ENCODE measurements around the gene TAL2. TPM values are rescaled to one million over a fixed set of nuclear protein-coding genes. Genes with fewer than 3 reads are reported as not detected.

TAL2 gene
- total and polyA plus RNA-seq, 8 donors = 0.38 to 0.47 TPM; not detected in 6

DNA sequence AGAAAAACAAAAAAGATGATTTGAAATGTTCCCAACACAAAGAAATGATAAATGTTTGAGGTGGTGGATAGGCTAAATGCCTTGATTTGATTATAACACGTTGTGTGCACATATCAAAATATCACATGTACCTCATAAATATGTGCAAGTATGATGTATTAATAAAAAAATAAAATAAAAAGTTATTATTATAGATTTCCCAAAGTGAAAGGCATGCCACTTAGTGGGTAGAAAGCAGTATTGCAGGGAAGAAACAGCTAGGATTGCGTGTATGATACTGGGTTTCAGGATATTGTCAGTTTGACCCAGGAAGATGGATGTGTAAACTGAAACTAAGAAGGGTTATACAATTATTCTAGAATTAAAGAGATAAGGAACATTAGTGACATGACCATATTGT lies 28.5 kb downstream of the TAL2 start:
- no peak overlapping the region for H3K27ac ChIP-seq
- no peak for FAIRE-seq
- 18 to 34% methylated on average over 2 of the region's 2 CpGs for WGBS, 2 donors
- H3K9me3 ChIP-seq = no peaks in the 10 kb centered on the region
- no peak for DNase-seq
- no peak for ATAC-seq
- TF ChIP-seq, protein P1, sequence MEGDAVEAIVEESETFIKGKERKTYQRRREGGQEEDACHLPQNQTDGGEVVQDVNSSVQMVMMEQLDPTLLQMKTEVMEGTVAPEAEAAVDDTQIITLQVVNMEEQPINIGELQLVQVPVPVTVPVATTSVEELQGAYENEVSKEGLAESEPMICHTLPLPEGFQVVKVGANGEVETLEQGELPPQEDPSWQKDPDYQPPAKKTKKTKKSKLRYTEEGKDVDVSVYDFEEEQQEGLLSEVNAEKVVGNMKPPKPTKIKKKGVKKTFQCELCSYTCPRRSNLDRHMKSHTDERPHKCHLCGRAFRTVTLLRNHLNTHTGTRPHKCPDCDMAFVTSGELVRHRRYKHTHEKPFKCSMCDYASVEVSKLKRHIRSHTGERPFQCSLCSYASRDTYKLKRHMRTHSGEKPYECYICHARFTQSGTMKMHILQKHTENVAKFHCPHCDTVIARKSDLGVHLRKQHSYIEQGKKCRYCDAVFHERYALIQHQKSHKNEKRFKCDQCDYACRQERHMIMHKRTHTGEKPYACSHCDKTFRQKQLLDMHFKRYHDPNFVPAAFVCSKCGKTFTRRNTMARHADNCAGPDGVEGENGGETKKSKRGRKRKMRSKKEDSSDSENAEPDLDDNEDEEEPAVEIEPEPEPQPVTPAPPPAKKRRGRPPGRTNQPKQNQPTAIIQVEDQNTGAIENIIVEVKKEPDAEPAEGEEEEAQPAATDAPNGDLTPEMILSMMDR (IDR thresholded peaks at IDR 0.05) = peak in 2 of 4 donors; percentile 18 to 28
- no peak overlapping the region for H3K4me3 ChIP-seq
- H3K4me1 ChIP-seq = peaks cover 0 to 12% (median 0%) of the 10 kb centered on the region in 3 donors
- intact Hi-C loops (cut with DNase I) = no loop called here
- H3K36me3 ChIP-seq = no peaks in the 10 kb centered on the region
- H3K27me3 ChIP-seq = peaks cover 0 to 10% (median 0%) of the 10 kb centered on the region in 4 donors

DNA sequence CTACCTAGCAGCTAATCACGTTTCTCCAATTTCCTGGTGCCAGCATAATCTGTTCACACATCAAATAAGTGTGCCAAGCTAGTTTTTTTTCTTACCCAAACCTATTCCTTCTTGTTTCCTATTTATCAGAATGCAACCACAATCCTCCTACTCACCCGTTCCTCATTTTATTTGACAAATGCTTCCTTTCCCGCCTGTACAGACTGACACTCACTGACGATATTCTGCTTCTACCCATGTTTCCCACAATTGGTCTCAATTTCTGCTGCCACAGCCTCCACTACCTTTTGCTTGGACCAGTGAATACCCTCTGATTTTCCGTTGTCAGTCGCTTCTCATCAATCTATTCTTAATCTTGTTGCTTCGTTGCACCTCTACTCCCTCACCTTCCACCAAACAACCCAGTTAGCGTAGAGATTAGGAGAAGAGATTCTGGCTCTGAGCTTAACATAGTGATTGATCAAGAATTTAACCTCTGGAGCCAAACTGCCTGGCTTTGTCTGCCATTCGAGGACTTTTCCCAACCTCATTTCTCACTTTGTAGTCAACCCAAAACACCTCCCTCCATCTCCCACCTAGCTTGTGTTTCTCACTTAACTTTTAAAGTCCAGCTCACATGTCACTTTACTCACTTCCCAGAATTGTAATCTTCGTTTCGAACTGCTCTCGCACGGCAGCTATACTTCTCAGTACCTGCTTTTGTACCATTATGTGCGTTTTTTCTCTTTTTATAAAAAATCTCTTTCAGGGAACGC lies 31.4 kb downstream of the TAL2 start:
- intact Hi-C loops (cut with DNase I) = no loop called here
- Histone ChIP-seq H3K27ac (no peak overlapping the region), H3K4me1 (peaks cover 0 to 12% (median 0%) of the 10 kb centered on the region in 3 donors), H3K36me3 (no peaks in the 10 kb centered on the region), H3K9me3 (no peaks in the 10 kb centered on the region), H3K27me3 (peaks cover 0 to 10% (median 0%) of the 10 kb centered on the region in 4 donors), H3K4me3 (peak overlapping the region; percentile 61 to 75 (median 70))
- ATAC-seq = peak in 3 of 4 donors; percentile 4 to 8 (median 4)
- no peak for FAIRE-seq
- TF ChIP-seq, protein P1 (IDR thresholded peaks at IDR 0.05) = no peak
- DNase-seq = no peak
- WGBS, 2 donors = 1% methylated on average over 15 of the region's 15 CpGs

DNA sequence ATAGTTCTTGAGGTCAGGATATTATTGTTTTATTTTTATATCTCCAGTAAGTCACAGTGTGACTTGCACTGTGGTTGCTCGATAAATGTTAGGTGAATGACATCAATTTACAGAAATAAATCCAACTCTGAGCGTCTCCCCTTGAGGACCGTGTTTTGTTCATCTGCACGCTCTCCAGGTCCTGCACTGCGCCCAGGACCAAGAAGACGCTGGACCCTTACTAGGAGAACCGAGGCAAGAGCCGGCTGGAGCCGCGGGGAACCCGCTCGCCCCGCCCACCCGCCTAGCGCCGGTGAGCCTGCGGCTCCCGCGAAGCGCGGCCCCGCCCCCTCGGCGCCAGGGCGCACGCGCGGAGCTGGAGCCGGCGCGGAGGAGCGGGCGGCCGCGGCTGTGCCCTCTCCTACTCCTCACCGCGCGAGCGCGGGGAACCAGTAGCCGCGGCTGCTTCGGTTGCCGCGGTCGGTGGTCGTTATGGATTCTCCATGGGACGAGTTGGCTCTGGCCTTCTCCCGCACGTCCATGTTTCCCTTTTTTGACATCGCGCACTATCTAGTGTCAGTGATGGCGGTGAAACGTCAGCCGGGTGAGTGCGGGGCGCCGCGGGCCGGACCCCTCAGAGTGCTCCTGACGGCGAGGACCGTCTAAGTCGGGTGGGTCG lies 32.1 kb downstream of the TAL2 start, which contains the start of gene TMEM38B:
TSS of gene TMEM38B (plus strand) at position 352 of the 658 bp plus-strand sequence. CDS start at position 472, 120 bp downstream.
- peaks cover 0 to 12% (median 0%) of the 10 kb centered on the region in 3 donors for H3K4me1 ChIP-seq
- peaks cover 0 to 10% (median 0%) of the 10 kb centered on the region in 4 donors for H3K27me3 ChIP-seq
- DNase-seq = peak; percentile 73 to 93 (median 82)
- H3K36me3 ChIP-seq = no peaks in the 10 kb centered on the region
- intact Hi-C loops (cut with DNase I) = no loop called here
- peak within 1 kb of the TSS; percentile 61 to 75 (median 70) for H3K4me3 ChIP-seq
- 0% methylated on average over 65 of the region's 65 CpGs for WGBS, 2 donors
- ATAC-seq = peak; percentile 95 to 99 (median 99)
- FAIRE-seq = no peak
- H3K27ac ChIP-seq = peak within 1 kb of the TSS in 3 of 4 donors; percentile 16 to 32 (median 23)
- TF ChIP-seq, protein P1 (IDR thresholded peaks at IDR 0.05) = no peak
- H3K9me3 ChIP-seq = no peaks in the 10 kb centered on the region

DNA sequence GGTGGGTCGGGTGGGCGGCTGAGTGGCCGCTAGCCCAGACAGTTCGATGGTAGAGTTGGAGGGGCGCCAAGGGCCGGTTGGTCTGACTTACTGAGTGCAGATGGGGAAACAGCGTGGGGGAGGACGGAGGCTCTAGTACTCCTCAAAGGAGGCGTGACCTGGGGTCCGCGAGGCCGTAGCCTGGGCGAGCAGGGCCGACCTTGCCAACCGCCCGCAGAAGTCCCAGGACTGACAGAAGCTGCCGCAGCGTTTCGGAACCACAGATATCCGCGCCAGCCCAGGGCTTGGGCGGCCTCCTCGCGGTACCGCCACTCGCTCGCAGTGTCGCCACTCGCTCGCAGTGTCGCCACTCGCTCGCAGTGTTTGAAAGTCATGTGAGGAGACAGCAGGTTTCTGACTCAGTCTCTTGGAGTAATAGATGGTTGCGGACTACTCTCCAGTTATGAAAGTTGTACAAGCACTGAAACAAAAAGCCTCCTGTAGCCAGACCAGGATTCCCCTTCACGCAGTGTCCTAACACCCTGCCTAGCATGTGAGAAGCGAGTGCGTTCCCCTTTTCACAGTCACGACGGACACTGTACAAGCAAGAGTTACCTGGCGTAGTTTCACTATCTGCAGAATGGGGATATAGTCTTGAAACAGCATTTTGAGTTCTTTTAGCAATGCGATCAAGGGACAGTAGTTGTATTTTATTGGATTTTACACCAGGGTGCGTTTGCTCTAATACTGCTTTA lies 32.8 kb downstream of the TAL2 start:
- peak; percentile 46 to 88 (median 71) for DNase-seq

More for the DNA sequence above, 32.8 kb downstream of the TAL2 start:
- Histone ChIP-seq H3K27me3 (peaks cover 0 to 10% (median 0%) of the 10 kb centered on the region in 4 donors), H3K9me3 (no peaks in the 10 kb centered on the region), H3K4me3 (peak overlapping the region; percentile 61 to 75 (median 70)), H3K36me3 (no peaks in the 10 kb centered on the region), H3K27ac (peak overlapping the region in 3 of 4 donors; percentile 16 to 32 (median 23)), H3K4me1 (peaks cover 0 to 12% (median 0%) of the 10 kb centered on the region in 3 donors)
- ATAC-seq (peak; percentile 70 to 84 (median 76)), FAIRE-seq (no peak)
- intact Hi-C loops (cut with DNase I) = no loop called here
- 1% methylated on average over 42 of the region's 42 CpGs for WGBS, 2 donors
- TF ChIP-seq, protein P1 (IDR thresholded peaks at IDR 0.05) = no peak

Data from pancreas (tissue), 10 donors.